K562 (cell line): ENCODE data around the gene FANCD2.
"Not testable (repeated sequence)": the region's sequence is repeated elsewhere in the genome, so short reads cannot be mapped to it uniquely, and the experiment has no call there.

Source experiments
- HNRNPH1 ChIP-seq: fragments of 200-400 bp; formaldehyde crosslinking; optimal IDR thresholded peaks from 2 replicates; pipeline ENCODE3; 2017; ENCODE audit warnings: low read depth, mild to moderate bottlenecking, low read length, moderate library complexity
- ZNF12 ChIP-seq: sonication (generic); formaldehyde crosslinking; IDR thresholded peaks from 2 replicates; pipeline ENCODE4 v1.4.0; 2020; ENCODE audit warnings: mild to moderate bottlenecking, missing genetic modification reagents

DNA sequence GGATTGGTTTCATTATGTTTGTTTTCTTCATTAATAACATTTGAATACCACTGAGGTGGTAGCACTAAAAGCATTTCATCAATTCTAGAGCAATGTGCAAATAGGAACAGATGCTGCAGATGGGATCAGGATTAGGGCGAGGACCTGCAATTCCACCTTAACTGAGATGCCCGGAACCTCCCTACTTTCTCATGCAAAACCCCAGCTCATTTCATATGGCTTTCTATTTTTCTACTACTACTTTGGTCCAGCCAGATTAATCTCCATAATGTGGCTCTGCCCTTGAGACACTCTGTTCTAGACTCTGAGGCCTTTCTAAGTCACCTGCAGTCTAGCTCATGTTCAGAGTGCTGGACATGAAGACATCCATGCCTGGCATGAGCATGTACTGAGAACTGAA, 7.4 kb upstream of the FANCD2 start:
- TF ChIP-seq ZNF12 (CRISPR knock-in tag); HNRNPH1: not testable (repeated sequence)
